DMS79 (cell line): Measurements from ENCODE around the gene SUSD4.

ENCODE experiments used
- DNase-seq: peaks from one replicate; lab custom pipeline; 2025; lab: John Stamatoyannopoulos, UW

SUSD4 gene

GRCh38 chr1:223250632-223251015, 113.4 kb downstream of the SUSD4 start:
- DNase-seq: no peak

- DNase-seq: no peak
Observed at GRCh38 chr1:223249854-223250631, 113.9 kb downstream of the SUSD4 start.

GRCh38 chr1:223248770-223249140, 115.2 kb downstream of the SUSD4 start:
- peak; percentile 59 for DNase-seq

GRCh38 chr1:223248001-223248769, 115.8 kb downstream of the SUSD4 start:
- peak; percentile 87 for DNase-seq

GRCh38 chr1:223246476-223247112, 117.4 kb downstream of the SUSD4 start:
- no peak for DNase-seq

- DNase-seq: no peak
Observed at GRCh38 chr1:223245983-223246382, 118.0 kb downstream of the SUSD4 start.

- no peak for DNase-seq
Observed at GRCh38 chr1:223245411-223245810, 118.6 kb downstream of the SUSD4 start.

- no peak for DNase-seq
Observed at GRCh38 chr1:223244366-223245103, 119.4 kb downstream of the SUSD4 start.

- no peak for DNase-seq
Observed at GRCh38 chr1:223243441-223244050, 120.4 kb downstream of the SUSD4 start.

GRCh38 chr1:223242971-223243370, 121.0 kb downstream of the SUSD4 start:
- no peak for DNase-seq

GRCh38 chr1:223242382-223242955, 121.5 kb downstream of the SUSD4 start:
- DNase-seq: no peak

GRCh38 chr1:223240122-223240521, 123.9 kb downstream of the SUSD4 start:
- no peak for DNase-seq

- DNase-seq: no peak
Observed at GRCh38 chr1:223235091-223235490, 128.9 kb downstream of the SUSD4 start.

- DNase-seq: no peak
Observed at GRCh38 chr1:223234534-223234933, 129.4 kb downstream of the SUSD4 start.

GRCh38 chr1:223234170-223234514, 129.8 kb downstream of the SUSD4 start:
- DNase-seq: no peak

GRCh38 chr1:223233410-223234169, 130.4 kb downstream of the SUSD4 start:
- no peak for DNase-seq

- DNase-seq: no peak
Observed at GRCh38 chr1:223233019-223233409, 131.0 kb downstream of the SUSD4 start.

GRCh38 chr1:223231581-223231980, 132.4 kb downstream of the SUSD4 start:
- DNase-seq: no peak

GRCh38 chr1:223231011-223231572, 132.9 kb downstream of the SUSD4 start:
- DNase-seq: no peak

- DNase-seq: no peak
Observed at GRCh38 chr1:223230161-223230881, 133.7 kb downstream of the SUSD4 start.
